Stimulated activated naive CD8-positive, alpha-beta T cell treated with anti-CD3 and anti-CD28 coated beads, Interleukin-15, Interleukin-2, amounts not matched to agents 100 U/mL and 50 U/mL, for 24 hours (primary cell): ENCODE measurements around the gene RUNX3.
A peak's percentile ranks its signal among the peaks of the same experiment; 100 is the strongest.

ENCODE experiments used
- ATAC-seq: fragments of 150-1000 bp; cut with Tn5 transposase; one replicate; pipeline ENCODE4 v1.10.0; 2021
- DNase-seq: peaks from one replicate; pipeline ENCODE4 v3.0.0; 2021

Gene RUNX3

DNA sequence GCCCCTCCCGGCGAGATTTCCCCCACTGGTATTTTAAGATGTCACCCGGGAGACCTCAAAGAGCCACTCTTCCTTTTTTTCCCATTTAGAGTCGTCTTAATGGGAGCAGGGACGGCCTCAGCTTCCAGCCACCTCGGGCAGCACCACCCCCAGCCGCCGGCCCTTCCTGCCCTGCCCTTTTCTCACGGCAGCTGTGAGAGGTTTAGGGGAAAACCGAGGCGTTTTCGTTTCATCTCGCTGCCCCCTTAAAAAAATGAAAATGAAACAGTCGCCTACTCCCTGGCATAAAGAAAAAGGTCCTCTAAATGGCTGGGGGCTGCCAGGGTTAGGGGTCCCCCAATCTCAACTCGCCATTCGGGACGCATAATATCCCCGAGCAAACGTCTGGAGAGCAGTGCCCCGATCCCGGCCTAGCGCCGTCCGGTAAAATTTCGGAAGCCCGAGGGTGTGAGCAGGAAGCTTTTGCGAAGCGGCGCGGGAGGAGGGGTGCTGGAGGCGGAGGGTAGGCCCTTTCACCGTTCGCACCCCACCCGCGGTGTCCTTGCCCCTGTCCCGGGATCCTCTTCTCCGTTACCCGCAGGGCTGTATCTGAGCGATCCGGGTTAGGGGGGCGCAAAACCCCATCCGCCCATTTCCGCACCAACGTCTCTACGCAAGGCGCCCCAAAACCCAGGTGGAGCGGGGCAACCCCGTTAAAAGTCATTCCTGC lies 1.2 kb downstream of the RUNX3 start:
- ATAC-seq = no peak
- peak; percentile 68 for DNase-seq

DNA sequence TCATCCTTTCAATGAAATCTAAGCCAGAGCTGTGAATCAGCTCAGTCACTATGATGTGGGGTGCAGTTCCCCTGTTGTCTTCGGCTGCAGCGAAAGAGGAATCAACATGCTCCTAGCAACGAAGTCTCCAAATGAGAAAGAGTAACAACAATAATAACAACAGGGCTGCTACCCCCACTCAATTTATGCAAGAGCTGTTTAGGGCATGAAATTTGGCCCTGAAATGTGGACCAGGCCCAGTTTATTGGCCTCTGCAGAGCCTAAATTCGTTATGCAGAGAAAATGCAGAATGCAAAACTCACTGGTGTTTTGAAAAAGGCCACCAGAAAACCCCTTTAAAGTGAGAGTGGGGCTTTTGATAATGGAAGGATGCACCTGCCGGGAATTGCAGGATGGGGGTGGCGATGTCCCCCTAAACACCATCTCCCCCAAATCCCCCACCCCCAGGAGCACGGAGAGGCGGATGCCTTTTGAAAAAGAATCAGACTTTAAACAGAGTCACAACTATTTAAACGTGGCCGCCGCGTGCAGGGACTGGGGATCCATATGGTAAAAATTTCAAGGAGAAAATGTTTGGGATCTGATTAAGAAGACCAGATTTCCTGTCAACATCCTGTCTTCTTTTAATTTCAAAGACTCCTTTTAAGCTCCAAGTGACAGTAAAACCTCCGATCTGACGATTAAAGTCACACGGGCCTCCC lies 1.9 kb downstream of the RUNX3 start:
- DNase-seq (no peak), ATAC-seq (no peak)

DNA sequence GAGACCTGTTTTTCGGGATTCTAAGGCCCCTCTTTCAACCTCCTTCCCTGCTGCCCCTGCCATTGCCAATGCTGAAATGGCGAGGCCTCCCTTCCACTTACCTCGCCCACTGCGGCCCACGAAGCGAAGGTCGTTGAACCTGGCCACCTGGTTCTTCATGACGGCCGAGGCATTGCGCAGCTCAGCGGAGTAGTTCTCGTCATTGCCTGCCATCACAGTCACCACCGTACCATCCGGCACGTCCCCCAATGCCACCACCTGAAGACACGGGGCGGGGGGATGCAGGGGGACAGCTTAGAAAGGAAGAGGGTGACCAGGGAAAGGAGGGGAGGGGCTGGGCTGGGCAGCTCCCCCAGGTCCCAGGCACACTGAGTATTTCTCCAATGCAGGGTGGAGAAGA lies 2.6 kb downstream of the RUNX3 start:
- ATAC-seq = no peak

DNA sequence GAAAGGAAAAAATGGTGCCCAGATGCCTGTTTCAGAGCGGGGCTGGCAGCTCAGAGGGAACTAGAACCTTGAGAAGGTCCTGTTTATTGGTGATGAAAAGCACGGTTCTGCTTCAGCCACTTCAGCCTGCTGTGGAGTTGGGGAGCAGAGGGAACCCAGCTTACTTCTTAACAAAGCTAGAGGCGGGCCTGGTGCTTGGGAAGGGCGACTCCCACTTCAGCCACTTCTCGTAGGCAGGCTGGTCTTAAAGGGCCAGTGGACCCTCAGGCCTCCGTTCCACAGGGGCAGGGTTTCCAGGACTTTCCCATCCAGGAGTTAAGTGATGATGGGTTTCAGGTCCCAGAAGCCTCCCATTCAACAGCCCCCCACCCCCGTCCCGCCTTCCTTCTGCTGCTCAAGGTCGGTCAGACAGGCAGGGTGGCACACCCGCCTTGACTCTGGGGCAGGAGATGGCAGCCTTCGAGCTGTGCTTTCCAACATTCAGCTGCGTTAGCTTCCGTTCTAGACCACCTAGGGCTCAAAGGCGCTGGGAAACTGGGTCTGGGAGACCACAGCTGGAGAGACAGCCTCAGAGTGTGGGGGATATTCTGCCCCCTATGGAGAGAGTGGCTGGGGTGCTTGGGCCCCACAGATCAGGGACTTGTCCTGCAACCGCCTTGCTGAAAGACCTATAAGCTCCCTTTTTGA lies 3.4 kb downstream of the RUNX3 start:
- DNase-seq = no peak

More for the DNA sequence above, 2.6 kb downstream of the RUNX3 start:
- no peak for DNase-seq

DNA sequence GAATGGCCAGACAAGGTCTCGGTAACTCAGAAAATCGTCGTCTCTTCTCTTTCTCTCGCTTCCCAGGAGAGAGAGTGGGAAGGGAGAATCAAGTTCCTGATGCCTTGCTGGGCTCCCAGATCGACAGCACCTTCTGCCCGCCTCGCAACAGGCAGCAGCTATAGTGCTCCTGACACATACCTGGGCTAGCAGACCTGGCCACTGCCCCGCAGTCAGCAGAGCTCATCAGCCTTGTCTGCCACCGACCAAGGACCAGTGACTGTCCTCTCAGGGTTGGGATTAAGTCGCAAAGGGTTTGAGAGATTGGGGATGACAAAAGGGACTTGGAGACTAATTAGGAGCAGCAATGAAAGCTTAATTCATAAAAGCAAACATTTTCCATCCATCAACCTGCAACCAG lies 4.1 kb downstream of the RUNX3 start:
- no peak for DNase-seq
- no peak for ATAC-seq

More for the DNA sequence above, 3.4 kb downstream of the RUNX3 start:
- ATAC-seq = no peak

DNA sequence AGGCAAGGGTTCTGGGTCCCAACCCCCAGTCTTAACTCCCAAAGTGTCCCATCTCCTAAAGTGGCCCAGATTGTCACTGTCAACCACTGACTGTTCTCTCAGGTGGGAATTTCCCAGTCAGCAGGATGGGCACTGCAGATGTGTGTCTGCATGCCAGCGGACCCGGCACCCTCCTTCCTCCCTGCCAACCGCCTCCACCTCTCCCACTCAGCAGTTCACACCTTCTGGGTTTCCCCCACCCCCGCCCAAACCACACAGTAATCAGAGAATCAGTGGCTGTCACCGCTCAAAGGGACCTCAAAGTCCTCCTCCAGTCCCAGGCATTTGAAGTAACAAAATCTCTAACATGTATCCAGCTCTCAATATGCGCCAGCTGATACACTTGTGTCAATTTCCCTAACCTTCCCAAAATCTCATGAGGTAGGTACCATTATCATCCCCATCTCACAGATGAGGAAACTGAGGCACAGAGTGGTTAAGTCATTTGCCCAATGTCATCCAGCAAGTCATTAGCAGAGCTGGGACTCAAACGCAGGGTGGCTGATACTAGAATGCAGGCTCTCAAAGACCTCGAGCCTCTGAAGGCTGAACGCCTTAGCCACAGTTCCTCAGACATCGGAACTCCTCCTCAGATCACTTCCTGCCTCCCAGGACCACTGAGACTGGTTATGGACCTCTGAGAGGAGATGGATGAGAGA lies 4.8 kb downstream of the RUNX3 start:
- DNase-seq (peak; percentile 87), ATAC-seq (peak; percentile 44)

DNA sequence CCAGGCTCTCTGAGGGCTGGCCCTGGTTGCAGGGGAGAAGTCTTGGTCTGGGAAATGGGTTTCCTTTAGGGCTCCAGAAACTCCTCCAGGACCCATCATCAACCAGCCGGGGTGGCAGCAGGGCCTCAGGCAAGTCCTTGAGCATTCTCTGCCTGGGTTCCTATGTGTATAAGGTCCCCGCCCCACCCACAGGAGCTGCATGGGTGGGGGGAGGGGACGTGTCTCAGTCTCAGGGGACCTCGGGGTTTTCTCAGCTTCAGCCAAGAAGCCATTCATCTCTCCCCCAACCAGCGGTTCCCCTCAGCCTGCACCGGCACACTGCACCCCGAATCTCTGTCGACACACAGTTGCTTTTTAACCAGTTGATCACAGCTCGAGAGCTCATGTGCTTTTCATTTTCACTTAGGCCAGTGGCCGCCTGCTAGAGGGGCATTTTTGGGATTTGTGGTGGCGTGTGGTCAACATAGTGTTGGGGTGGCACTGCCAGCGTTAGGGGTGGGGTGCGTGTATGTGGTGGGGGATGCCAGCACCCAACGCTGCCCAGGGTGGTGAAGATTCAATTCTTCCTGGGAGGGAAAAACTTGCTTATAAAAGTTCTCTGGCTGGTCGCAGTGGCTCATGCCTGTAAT lies 6.5 kb downstream of the RUNX3 start:
- no peak for ATAC-seq
- DNase-seq = no peak

DNA sequence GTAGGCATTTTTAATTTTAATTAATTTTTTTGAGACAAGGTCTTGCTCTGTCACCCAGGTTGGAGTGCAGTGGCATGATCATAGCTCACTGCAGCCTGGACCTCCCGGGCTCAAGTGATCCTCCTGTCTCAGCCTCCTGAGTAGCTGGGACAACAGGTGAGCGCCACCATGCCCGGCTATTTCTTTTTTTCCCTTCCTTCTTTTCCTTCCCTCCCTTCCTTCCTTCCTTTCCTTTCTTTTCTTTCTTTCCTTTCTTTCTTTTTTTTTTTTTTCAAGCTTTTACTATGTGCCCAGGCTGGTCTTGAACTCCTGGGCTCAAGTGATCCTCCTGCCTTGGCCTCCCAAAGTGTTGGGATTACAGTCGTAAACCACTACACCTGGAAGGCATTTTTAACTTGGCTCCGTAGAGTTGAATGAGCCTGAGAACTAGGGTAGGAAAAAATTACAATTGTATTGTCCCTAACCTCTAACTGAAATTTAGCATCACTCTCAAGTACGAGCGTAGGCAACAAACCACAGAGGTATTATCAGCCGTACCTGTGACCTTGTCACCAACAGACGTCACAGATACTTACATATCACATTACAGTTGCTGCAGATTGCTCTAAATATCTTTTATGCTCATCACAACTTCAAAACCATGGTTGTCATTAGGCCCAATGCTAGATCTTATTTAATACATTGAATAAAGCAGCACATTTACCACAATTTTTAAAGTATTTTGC lies 8.0 kb downstream of the RUNX3 start:
- ATAC-seq (peak; percentile 12), DNase-seq (no peak)

DNA sequence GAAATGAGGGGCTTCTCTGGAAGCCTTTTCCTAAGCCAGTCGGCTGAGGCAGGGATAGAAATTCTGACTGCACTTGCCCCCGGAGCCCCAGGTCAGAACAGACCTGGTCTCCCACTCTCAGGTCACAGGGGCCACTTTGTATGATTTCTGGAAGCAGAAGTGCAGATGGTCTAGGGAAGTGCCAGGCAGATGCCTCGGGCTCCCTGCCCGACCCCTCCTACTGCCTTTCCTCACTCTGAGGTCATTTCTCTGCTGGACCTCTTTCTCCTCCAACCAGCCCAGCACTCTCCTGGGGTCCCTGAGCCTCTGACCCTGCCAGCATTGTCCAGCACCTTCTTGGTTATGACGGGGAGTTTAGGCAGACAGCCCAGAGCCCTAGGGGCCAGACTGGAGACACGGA lies 8.7 kb downstream of the RUNX3 start:
- no peak for DNase-seq
- no peak for ATAC-seq

DNA sequence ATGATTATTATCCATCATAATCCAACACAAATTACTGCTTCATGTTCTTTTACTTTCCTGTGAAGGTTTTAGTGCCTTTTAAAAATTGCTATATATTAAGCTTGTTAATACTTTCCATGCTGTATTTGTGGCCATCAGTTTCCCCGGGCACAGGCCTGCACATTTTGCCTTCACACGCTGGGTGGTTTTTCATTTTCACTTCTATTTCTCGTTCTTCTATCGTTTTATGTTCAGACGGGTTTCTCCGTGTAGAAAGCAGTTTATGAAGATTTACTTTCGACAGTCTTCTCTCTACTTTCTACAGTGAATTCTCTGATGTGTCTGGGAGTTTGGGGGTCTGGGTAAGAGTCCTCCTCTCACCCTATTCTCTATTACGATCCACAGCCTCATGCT lies 9.5 kb downstream of the RUNX3 start:
- DNase-seq (no peak), ATAC-seq (no peak)

DNA sequence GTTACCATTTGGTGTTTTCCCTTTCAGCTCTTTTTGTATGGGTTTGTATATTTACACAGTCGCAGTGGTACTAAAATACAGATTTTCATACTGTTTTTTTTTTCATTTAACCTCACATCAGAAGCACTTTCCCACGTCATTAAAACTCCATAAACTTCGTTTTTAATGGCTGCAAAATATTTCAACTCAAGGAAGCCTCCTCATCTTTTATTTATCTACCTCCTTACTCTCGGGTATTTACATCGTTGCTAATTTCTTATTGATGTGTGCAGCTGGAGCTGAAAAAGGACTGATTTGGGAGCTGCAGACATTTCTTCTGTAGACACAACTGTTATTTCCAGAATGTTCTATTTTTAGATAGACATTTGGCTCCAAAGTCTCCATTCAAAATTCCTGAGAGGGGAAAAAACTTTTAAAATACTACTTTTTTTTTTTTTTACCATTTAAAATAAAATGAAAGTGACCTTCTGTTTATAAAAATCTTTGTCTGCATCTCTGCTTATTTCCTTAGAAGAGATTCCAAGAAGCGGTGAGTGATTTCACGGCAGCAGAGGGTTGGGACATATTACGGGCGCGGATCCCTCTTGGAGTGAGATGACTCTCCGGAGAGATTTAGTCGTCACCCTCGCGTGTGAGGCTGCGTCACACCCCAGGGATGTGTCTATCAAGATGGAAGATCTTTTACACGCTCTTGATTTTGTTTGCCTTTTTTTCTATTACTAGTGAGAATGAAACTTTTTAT lies 10.1 kb downstream of the RUNX3 start:
- no peak for ATAC-seq

DNA sequence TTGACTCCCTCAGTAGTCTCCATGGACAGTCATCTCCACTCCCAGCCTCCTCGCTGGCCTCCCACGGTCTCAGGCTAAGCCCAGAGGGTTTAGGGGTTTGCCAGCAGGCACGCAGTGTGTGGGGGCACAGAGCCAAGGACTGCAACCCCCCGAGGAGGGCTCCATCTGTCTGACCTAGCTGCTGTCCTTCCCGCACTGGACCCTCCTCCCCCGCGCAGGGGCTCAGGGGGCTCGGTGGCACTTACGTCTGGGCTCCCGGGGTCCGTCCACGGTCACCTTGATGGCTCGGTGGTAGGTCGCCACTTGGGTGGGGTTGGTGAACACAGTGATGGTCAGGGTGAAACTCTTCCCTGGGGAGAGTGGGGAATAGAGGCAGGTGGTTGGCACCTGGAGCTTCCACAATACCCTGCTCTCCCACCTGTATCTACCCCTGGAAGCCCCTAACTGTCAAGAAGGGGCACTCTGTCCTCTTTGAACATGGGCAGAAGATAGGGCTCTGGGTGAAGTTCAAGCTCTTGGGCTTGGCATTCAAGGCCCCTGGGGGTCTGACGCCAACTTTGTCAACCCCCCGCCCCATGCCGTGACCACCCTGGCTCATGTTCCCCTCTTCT lies 11.0 kb downstream of the RUNX3 start:
- ATAC-seq (no peak), DNase-seq (no peak)

More for the DNA sequence above, 10.1 kb downstream of the RUNX3 start:
- DNase-seq = no peak

DNA sequence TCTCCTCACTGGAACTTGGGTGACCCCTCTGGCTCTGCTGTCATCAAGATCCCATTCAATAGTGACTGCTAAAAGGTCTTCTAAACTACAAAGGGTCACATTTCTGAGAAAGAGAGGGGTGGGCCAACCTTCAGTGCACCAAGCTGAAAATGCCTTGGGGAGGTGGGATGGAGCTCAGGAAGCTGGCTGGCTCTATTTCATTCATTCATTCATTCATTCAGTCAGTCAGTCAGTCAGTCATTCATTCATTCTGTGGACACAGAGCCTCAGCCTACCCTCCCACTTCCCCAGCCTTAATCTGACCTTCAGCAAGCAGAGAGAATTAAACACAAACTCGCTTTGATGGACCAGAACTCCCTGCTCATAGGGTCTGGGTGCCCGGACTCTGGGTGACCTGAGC lies 11.7 kb downstream of the RUNX3 start:
- no peak for DNase-seq

DNA sequence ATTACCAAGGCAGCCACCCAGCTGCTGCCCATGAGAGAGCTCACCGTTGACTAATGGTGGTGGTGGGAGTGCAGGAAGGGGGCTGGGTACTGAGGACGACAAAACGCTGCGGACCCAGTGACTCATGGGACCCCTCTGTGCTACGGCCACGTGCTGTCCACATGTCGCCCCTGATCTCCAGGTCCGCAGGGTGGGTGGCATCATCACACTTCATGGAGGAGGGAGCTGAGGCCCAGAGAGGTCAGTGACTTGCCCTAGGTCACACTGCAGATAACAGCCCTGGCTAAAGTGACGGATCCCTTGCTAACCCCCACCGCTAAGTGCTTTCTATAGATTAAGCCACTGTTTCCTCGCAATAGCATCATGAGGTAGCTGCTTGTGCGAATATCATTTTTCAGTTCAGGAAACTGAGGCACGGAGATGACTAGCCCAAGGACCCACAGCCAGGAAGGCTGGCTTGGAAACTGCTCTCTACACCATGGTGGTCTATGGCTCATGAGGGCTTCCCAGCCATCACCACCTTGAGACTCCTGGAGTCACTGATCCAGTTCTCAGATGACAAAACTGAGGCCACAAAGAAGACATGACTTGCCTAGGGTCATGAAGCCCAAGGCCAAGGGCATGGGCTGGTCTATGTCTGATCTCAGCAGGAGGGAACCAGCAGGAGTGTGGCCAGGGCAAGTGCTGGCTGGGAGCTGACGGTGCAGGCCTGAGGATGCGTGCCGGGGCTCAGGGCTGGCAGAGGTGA lies 12.6 kb downstream of the RUNX3 start:
- ATAC-seq (no peak), DNase-seq (no peak)

More for the DNA sequence above, 11.7 kb downstream of the RUNX3 start:
- ATAC-seq = no peak

DNA sequence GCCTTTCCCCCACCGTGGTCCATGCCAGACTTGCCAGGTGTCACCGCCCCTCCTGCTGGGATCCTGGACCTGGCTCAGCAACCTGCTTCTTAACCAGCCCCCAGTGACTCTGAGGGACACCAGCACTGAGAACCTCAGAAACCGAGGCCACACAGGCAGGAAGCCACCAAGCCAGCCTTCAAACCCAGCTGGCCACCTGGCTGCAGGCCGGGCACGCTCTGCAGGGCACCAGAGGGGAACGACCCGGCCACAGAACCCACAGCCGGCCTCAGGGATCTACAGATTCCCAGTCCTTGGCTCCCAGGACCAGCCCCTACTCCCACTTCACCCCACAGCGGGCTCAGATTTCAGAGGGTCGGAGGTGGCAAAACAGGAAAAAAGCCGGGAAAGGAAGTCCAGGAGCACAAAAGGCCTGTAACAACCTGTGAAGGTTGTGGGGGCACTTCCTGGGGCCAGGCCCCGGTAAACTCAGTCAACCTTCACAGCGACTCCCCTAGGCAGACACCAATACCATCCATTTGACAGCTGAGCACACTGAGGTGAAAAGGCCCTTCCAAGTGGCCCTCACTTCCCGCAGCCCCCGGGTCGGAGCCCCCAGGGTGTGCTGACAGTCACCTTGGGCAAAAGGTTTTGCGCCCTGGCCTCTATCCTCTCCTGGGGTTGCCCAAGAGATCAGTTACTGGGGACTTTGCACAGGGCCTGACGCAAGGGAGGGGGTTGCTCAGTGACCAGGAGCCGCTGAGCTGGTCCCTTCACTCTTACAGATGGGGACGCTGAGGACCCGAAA lies 14.1 kb downstream of the RUNX3 start:
- DNase-seq (peak; percentile 19), ATAC-seq (no peak)

DNA sequence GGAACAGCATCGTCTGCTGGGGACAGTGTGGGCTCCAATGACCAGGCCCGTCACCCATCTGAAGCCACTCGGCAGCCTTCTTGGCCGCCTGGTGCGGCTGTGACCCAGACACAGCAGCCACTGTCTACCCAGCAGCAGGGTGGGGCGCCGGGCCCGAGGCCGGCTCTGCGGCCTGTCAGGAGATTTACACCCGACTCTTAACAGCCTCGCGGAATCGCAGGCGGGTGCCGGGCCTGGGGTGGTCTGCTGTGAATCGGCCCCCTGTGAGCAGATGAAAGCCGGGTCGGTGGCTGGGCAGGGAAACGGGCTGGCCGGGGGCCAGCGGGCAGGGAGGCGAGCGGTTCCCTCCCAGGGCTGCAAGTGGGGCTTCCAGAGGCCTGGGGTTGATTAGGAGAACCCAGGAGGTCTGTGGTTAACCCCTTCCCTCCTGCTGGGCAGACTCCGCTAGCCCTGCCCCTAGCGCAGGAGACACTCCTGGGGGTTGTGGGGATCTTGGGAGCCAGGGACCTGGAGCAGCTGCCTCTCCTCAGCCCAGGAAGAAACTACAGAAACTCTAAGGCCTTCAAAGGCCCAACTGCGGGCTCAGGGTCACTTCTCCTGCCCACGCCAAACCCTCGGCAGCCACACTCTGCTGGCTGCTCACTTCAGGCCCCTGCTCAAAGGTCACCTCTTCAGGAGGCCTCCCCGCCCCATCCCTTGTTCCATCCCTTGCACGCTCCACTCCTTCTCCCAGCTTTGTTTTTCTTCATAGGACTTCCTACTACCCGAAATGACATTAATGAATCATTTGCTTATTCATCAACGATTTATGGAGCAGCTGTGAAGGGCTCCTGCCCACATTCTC lies 15.6 kb downstream of the RUNX3 start:
- DNase-seq (peak; percentile 12), ATAC-seq (no peak)

DNA sequence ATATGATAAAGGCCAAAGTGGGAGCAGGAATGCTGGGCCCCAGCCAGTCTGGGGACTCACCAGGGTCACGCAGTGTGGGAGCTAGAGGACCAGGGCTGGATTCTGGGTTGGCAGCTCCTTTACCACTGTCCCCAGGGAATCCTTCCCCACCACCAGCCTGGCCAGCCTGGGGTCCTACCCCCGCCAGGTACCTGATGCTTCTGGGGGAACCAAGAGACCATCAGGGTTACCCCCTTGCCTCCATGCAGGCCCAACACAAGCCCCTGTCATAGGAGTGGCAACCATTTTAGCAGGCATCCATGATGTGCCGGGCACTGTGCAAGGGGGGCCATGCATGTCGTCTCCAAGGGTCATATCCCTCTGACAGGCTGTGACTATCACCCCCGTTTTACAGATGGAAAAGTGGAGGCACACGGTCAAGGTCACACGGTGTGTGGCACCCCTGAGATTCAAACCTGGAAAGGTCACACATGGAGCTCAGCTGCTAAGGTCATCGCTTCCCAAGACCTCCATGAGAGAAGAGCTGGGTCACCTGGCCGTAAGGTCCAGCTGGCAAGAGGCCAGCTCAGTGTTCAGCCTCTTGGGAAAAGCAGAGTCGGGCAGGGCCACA lies 16.4 kb downstream of the RUNX3 start:
- peak; percentile 7 for DNase-seq
- no peak for ATAC-seq

DNA sequence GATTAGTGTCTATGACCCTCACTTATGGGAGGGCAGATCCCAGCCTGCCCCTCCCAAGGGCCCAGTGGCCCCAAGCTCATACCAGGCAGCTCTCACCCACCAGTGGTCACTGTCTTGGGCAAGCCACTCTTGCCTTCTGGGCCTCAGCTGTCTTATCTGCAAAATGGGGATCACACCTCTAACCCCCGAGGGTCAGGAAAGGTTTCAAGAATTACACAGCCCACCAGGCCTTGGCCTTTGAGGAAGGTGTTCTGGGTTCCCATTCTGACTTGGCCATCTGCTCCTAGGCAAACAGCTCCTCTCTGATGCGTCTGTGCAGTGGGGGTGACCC lies 16.8 kb downstream of the RUNX3 start:
- peak; percentile 21 for DNase-seq
- no peak for ATAC-seq
